NT2/D1 (cell line): Measurements from ENCODE around the gene REM1.

Source experiments
- YY1 ChIP-seq: IDR thresholded peaks from 2 replicates; pipeline ENCODE4 v1.6.1; 2011; ENCODE audit not compliant: insufficient read length, insufficient read depth
- ZNF274 ChIP-seq: IDR thresholded peaks from 2 replicates; pipeline ENCODE4 v1.6.1; 2011; ENCODE audit warnings: mild to moderate bottlenecking, low read depth, low read length

GRCh38 chr20:31515775-31516107 is 40.7 kb downstream of the REM1 start:
- TF ChIP-seq YY1 (no peak), ZNF274 (no peak)
